Measurements from ENCODE around the gene SERAC1.

The SERAC1 gene

GRCh38 chr6:158070513-158070912, 97.5 kb downstream of the SERAC1 start:
- no peak for DNase-seq (ENCODE audit: low read depth)
- no peak for TF ChIP-seq CTCF (IDR thresholded peaks at IDR 0.05; ENCODE audit: control insufficient read depth, extremely low read depth, insufficient read depth)
- no peak overlapping the region for H3K4me3 ChIP-seq (ENCODE audit: low read depth, low read length)

- DNase-seq (ENCODE audit: low read depth): no peak
- no peak for TF ChIP-seq CTCF (IDR thresholded peaks at IDR 0.05; ENCODE audit: control insufficient read depth, extremely low read depth, insufficient read depth)
- no peak overlapping the region for H3K4me3 ChIP-seq (ENCODE audit: low read depth, low read length)
These were observed 98.3 kb downstream of the SERAC1 start for GRCh38 chr6:158069800-158070195.

- no peak overlapping the region for H3K4me3 ChIP-seq (ENCODE audit: low read depth, low read length)
- no peak for DNase-seq (ENCODE audit: low read depth)
- no peak for TF ChIP-seq CTCF (IDR thresholded peaks at IDR 0.05; ENCODE audit: control insufficient read depth, extremely low read depth, insufficient read depth)
These were observed 98.9 kb downstream of the SERAC1 start for GRCh38 chr6:158068893-158069799.

GRCh38 chr6:158068156-158068892, 99.7 kb downstream of the SERAC1 start:
- H3K4me3 ChIP-seq (ENCODE audit: low read depth, low read length): no peak overlapping the region
- DNase-seq (ENCODE audit: low read depth): no peak

GRCh38 chr6:158067436-158068015, 100.5 kb downstream of the SERAC1 start:
- no peak overlapping the region for H3K4me3 ChIP-seq (ENCODE audit: low read depth, low read length)
- no peak for TF ChIP-seq CTCF (IDR thresholded peaks at IDR 0.05; ENCODE audit: control insufficient read depth, extremely low read depth, insufficient read depth)
- peak; percentile 14 for DNase-seq (ENCODE audit: low read depth)

More at GRCh38 chr6:158068156-158068892, 99.7 kb downstream of the SERAC1 start:
- no peak for TF ChIP-seq CTCF (IDR thresholded peaks at IDR 0.05; ENCODE audit: control insufficient read depth, extremely low read depth, insufficient read depth)

GRCh38 chr6:158066136-158066781, 101.8 kb downstream of the SERAC1 start:
- DNase-seq (ENCODE audit: low read depth): no peak
- no peak for TF ChIP-seq CTCF (IDR thresholded peaks at IDR 0.05; ENCODE audit: control insufficient read depth, extremely low read depth, insufficient read depth)
- no peak overlapping the region for H3K4me3 ChIP-seq (ENCODE audit: low read depth, low read length)
